Activated B cell treated with CpG ODN at 0.5 μM for 24 hours (primary cell): ENCODE measurements around the gene ALDH2. TPM values are rescaled to one million over a fixed set of nuclear protein-coding genes. Genes with fewer than 3 reads are reported as not detected.

ENCODE experiments used
- ATAC-seq: fragments of 200-7000 bp; cut with Tn5 transposase; one replicate; pipeline ENCODE4 v1.10.0; 2021; ENCODE audit warnings: low read depth, mild to moderate bottlenecking, moderate library complexity
- CTCF ChIA-PET: fragments of 350-600 bp; sonication (Branson Sonifier 250); formaldehyde crosslinking; loops from one replicate; lab custom pipeline; 2021; ENCODE audit warnings: antibody characterized with exemption; lab: Charles Lee
- POLR2A ChIA-PET: fragments of 350-600 bp; sonication (Branson Sonifier 250); formaldehyde crosslinking; loops from one replicate; lab custom pipeline; 2021; ENCODE audit warnings: antibody characterized with exemption; lab: Charles Lee
- DNase-seq: peaks from one replicate; pipeline ENCODE4 v3.0.0; 2022
- H3K27ac Mint-ChIP-seq: one replicate; pipeline ENCODE4 v1.8.0; 2020; ENCODE audit warnings: mixed read lengths
- H3K27me3 Mint-ChIP-seq: one replicate; pipeline ENCODE4 v1.8.0; 2021; ENCODE audit warnings: mixed read lengths
- H3K36me3 Mint-ChIP-seq: one replicate; pipeline ENCODE4 v1.8.0; 2021; ENCODE audit warnings: low read depth, mixed read lengths
- H3K4me1 Mint-ChIP-seq: one replicate; pipeline ENCODE4 v1.8.0; 2021; ENCODE audit warnings: mixed read lengths
- H3K4me3 Mint-ChIP-seq: one replicate; pipeline ENCODE4 v1.8.0; 2020; ENCODE audit warnings: mild to moderate bottlenecking, mixed read lengths
- H3K9me3 Mint-ChIP-seq: one replicate; pipeline ENCODE4 v1.8.0; 2020; ENCODE audit warnings: mixed read lengths
- CTCF ChIP-seq: fragments of 200-600 bp; IDR thresholded peaks from one replicate; pipeline ENCODE4 v1.8.0; 2022; ENCODE audit warnings: antibody characterized with exemption, mild to moderate bottlenecking
- intact Hi-C: fragments of 100-400 bp; cut with micrococcal nuclease; formaldehyde crosslinking; loops from one replicate; pipeline ENCODE4 v1.15.1; 2024
- total RNA-seq: library from RNA; stranded (reverse); gene quantifications from 2 replicates; pipeline ENCODE4 v1.2.3, GENCODE V29; 2022

Gene ALDH2
- total RNA-seq, 1 donor from 2014 or later, result 36.0 TPM

GRCh38 chr12:111773801-111774551, 7.2 kb downstream of the ALDH2 start:
- H3K9me3 Mint-ChIP-seq, result no peaks in the 10 kb centered on the region
- no peaks in the 10 kb centered on the region for H3K27me3 Mint-ChIP-seq
- H3K4me3 Mint-ChIP-seq, result peak overlapping the region; percentile 69
- TF ChIP-seq CTCF, result no peak
- peak; percentile 54 for ATAC-seq
- POLR2A ChIA-PET, result interaction anchor here (2.5 to 3.3 kb wide), 3 partner anchors 9 to 15 kb away, joined by 19 to 73 read pairs (median 32); partner anchors contain the start of gene ALDH2
- CTCF ChIA-PET, result interaction anchor here (1.6 to 2.3 kb wide), 3 partner anchors 11 to 39 kb away, joined by 6 to 12 read pairs (median 10); no protein-coding TSS in a partner anchor
- peaks cover 40% of the 10 kb centered on the region for H3K4me1 Mint-ChIP-seq
- no peak for DNase-seq
- intact Hi-C loops, result loop anchor here (2.0 kb wide), 1 partner anchor 13 kb away; no protein-coding TSS in a partner anchor
- H3K36me3 Mint-ChIP-seq, result peaks cover 4% of the 10 kb centered on the region
- H3K27ac Mint-ChIP-seq, result peak overlapping the region; percentile 99

- Mint-ChIP-seq H3K9me3 (no peaks in the 10 kb centered on the region), H3K36me3 (peaks cover 4% of the 10 kb centered on the region), H3K27me3 (no peaks in the 10 kb centered on the region), H3K27ac (peak overlapping the region; percentile 99), H3K4me1 (peaks cover 40% of the 10 kb centered on the region), H3K4me3 (peak overlapping the region; percentile 82)
- no peak for TF ChIP-seq CTCF
- ChIA-PET CTCF (interaction anchor here (0.6 to 2.3 kb wide), 6 partner anchors 9 to 476 kb away, joined by 3 to 12 read pairs (median 6); partner anchors contain the start of gene ALDH2), POLR2A (interaction anchor here (0.7 to 3.3 kb wide), 10 partner anchors 10 to 90 kb away, joined by 3 to 73 read pairs (median 5); partner anchors contain the start of genes ACAD10, ALDH2, BRAP and MAPKAPK5)
- DNase-seq (peak; percentile 75), ATAC-seq (peak; percentile 96)
- intact Hi-C loops, result loop anchor here (1.0 to 2.0 kb wide), 3 partner anchors 9 to 38 kb away; partner anchors contain the start of gene ALDH2
These were observed 8.8 kb downstream of the ALDH2 start for GRCh38 chr12:111775205-111776193.

- no peak overlapping the region for H3K27ac Mint-ChIP-seq
- peaks cover 8% of the 10 kb centered on the region for H3K36me3 Mint-ChIP-seq
- no peaks in the 10 kb centered on the region for H3K27me3 Mint-ChIP-seq
- DNase-seq (no peak), ATAC-seq (no peak)
- H3K4me3 Mint-ChIP-seq, result no peak overlapping the region
- intact Hi-C loops, result no loop called here
- H3K9me3 Mint-ChIP-seq, result no peaks in the 10 kb centered on the region
- ChIA-PET CTCF (interaction anchor here (1.2 kb wide), 1 partner anchor 9 kb away, joined by 3 read pairs; no protein-coding TSS in a partner anchor), POLR2A (interaction anchor here (0.6 to 3.3 kb wide), 4 partner anchors 12 to 321 kb away, joined by 6 to 73 read pairs (median 26); partner anchors contain the start of gene ALDH2)
- H3K4me1 Mint-ChIP-seq, result peaks cover 40% of the 10 kb centered on the region
- TF ChIP-seq CTCF, result no peak
These were observed 10.2 kb downstream of the ALDH2 start for GRCh38 chr12:111776836-111777344.

GRCh38 chr12:111777345-111778045, 10.8 kb downstream of the ALDH2 start:
- ATAC-seq, result no peak
- intact Hi-C loops, result no loop called here
- Mint-ChIP-seq H3K4me3 (no peak overlapping the region), H3K4me1 (peaks cover 40% of the 10 kb centered on the region), H3K36me3 (peaks cover 8% of the 10 kb centered on the region), H3K27ac (no peak overlapping the region), H3K9me3 (no peaks in the 10 kb centered on the region), H3K27me3 (no peaks in the 10 kb centered on the region)
- no peak for DNase-seq
- ChIA-PET CTCF (interaction anchor here (1.2 kb wide), 1 partner anchor 9 kb away, joined by 3 read pairs; no protein-coding TSS in a partner anchor), POLR2A (interaction anchor here (0.6 to 1.0 kb wide), 2 partner anchors 11 to 320 kb away, joined by 3 to 6 read pairs; partner anchors contain the start of gene ALDH2)
- TF ChIP-seq CTCF, result no peak
